Body of pancreas (tissue), 4 donors: ENCODE results near the gene MICOS13. TPM values are rescaled to one million over a fixed set of nuclear protein-coding genes. Genes with fewer than 3 reads are reported as not detected.
A peak's percentile ranks its signal among the peaks of the same experiment; 100 is the strongest.
"Not testable (repeated sequence)": the region's sequence is repeated elsewhere in the genome, so short reads cannot be mapped to it uniquely, and the experiment has no call there.

Experiments
- ATAC-seq: fragments of 150-250 bp; one replicate; pipeline ENCODE4 v1.9.1; 2016
- DNase-seq, 4 donors: peaks; one replicate each; pipeline ENCODE4 v3.0.0-alpha.2; 2019
- H3K27ac ChIP-seq, 4 donors: fragments of 200-600 bp; sonication (generic); 1 replicate in 3 of 4; 2 replicates in 1 of 4; pipeline versions ENCODE4 v1.5.1 to v1.6.1; 2016 to 2019; ENCODE audit warnings: mild to moderate bottlenecking in 1 of 4, mixed read lengths in 1 of 4, moderate library complexity in 1 of 4
- H3K27me3 ChIP-seq, 2 donors: fragments of 200-600 bp; sonication (generic); one replicate each; pipeline ENCODE4 v1.6.0; 2016; ENCODE audit warnings: mild to moderate bottlenecking in 1 of 2
- H3K36me3 ChIP-seq, 2 donors: fragments of 200-600 bp; sonication (generic); replicated peaks in 1 of 2; 2 replicates each; pipeline ENCODE4 v1.5.1; 2016; ENCODE audit warnings: low read depth in 2 of 2; ENCODE audit not compliant: insufficient read depth in 1 of 2
- H3K4me1 ChIP-seq: fragments of 200-600 bp; sonication (generic); one replicate; pipeline ENCODE4 v1.6.0; 2016
- H3K4me3 ChIP-seq, 2 donors: fragments of 200-600 bp; sonication (generic); 1 replicate in 1 of 2; 2 replicates in 1 of 2; pipeline ENCODE4 v1.5.1; 2016 to 2019
- H3K9me3 ChIP-seq, 3 donors: fragments of 200-600 bp; sonication (generic); 1 replicate in 2 of 3; 2 replicates in 1 of 3; pipeline ENCODE4 v1.5.1; 2016
- CTCF ChIP-seq, 7 experiments: fragments of 450-650 bp in 4 of 7; fragments of 200-600 bp in 3 of 7; sonication (generic) in 3 of 7; IDR thresholded peaks; one replicate each; pipeline ENCODE4 v1.5.1; 2016 to 2019; ENCODE audit warnings: antibody characterized with exemption in 7 of 7
- POLR2A ChIP-seq, 3 donors: fragments of 450-650 bp; IDR thresholded peaks; one replicate each; pipeline ENCODE4 v1.6.1; 2016; ENCODE audit warnings: antibody characterized with exemption in 3 of 3, mild to moderate bottlenecking in 2 of 3
- WGBS, 2 donors: methylation state at CpG; one replicate each; pipeline ENCODE4 v1.1.5; 2017; 5-methylcytosine and 5-hydroxymethylcytosine counted together
- intact Hi-C: fragments of 100-400 bp; cut with DNase I; formaldehyde crosslinking; loops from one replicate; pipeline ENCODE4 v1.15.1; 2023
- total RNA-seq, 2 donors: library from RNA; depleted of rRNA; stranded (reverse); fragments of >200 nt; gene quantifications; one replicate each; pipeline ENCODE4 v1.1.0, GENCODE V29; 2016

MICOS13 gene
- total RNA-seq, 2 donors from 2014 or later = 14.5 to 14.8 TPM

GRCh38 chr19:5692723-5693194 lies 12.4 kb upstream of the MICOS13 start:
- Histone ChIP-seq H3K4me1 (peaks cover 24% of the 10 kb centered on the region), H3K9me3 (no peaks in the 10 kb centered on the region), H3K27me3 (no peaks in the 10 kb centered on the region), H3K27ac (no peak overlapping the region), H3K36me3 (peaks cover 0 to 12% of the 10 kb centered on the region in 2 donors), H3K4me3 (no peak overlapping the region)
- 60 to 88% methylated on average over 2 to 7 of the region's 7 CpGs for WGBS, 2 donors
- intact Hi-C loops = no loop called here
- ATAC-seq (no peak), DNase-seq (no peak)
- TF ChIP-seq POLR2A (IDR thresholded peaks at IDR 0.05) (no peak), CTCF (IDR thresholded peaks at IDR 0.05) (no peak)

DNA sequence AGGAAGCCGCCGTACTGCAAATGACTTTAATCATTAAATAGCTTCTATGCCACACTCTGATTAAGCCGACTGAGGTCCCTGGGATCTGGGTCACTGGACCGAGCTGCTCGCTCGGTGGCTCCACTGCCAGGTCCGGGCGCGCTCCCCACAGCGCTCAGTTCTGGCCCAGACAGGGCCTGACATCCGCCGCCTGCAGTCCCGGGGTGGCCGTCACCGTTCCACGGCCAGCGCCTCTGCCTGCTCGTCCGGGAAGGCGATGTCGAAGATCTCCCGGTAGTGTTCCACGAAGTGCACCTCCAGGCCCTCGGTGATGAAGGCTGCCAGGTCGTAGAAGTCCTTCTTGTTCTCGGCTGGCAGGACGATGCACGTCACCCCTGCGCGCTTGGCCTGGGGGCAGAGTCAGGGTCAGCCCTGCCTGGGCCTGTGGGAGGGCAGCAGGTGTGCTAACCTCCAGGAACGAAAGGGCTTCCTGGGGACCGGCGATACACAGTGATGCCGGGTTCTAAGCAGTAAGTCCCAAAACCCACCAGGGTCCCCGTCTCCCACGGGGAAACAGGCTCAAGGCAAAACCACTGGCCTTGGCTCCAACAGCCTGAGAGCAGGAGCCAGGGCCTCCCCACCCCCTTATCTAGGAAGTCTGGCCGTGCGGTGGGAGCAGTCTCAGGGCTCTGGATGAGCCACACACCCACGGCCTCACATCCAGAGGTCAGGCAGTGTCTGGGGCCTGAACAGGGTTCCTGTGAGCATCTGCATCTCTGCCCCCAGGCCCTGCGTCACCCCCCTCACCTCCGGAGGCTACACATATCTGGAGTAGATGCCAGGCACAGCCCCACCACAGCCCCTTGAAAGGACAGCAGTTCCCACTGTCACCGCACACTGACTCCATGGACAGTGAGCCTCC lies 11.8 kb upstream of the MICOS13 start:
- Histone ChIP-seq H3K36me3 (peaks cover 0 to 12% of the 10 kb centered on the region in 2 donors), H3K27ac (peak overlapping the region in 3 of 4 donors; percentile 91 to 94 (median 94)), H3K27me3 (no peaks in the 10 kb centered on the region), H3K4me3 (no peak overlapping the region), H3K9me3 (no peaks in the 10 kb centered on the region), H3K4me1 (peaks cover 31% of the 10 kb centered on the region)
- 45% methylated on average over 42 of the region's 42 CpGs; no CpG with 5 or more reads in 1 of the 2 donors for WGBS, 2 donors
- intact Hi-C loops = no loop called here
- ATAC-seq (no peak), DNase-seq (no peak)
- TF ChIP-seq POLR2A (IDR thresholded peaks at IDR 0.05) (no peak), CTCF (IDR thresholded peaks at IDR 0.05) (no peak)

GRCh38 chr19:5690955-5691821 lies 10.9 kb upstream of the MICOS13 start:
- peak; percentile 63 to 74 (median 70) for DNase-seq
- Histone ChIP-seq H3K27me3 (no peaks in the 10 kb centered on the region), H3K4me3 (peak overlapping the region; percentile 59 to 100), H3K36me3 (peaks cover 0 to 12% of the 10 kb centered on the region in 2 donors), H3K27ac (peak overlapping the region; percentile 88 to 94 (median 92)), H3K9me3 (no peaks in the 10 kb centered on the region), H3K4me1 (peaks cover 39% of the 10 kb centered on the region)
- intact Hi-C loops = no loop called here
- TF ChIP-seq POLR2A (IDR thresholded peaks at IDR 0.05) = no peak
- no peak for TF ChIP-seq CTCF (IDR thresholded peaks at IDR 0.05)
- ATAC-seq = no peak
- WGBS, 2 donors = 2 to 3% methylated on average over 15 to 54 of the region's 54 CpGs

DNA sequence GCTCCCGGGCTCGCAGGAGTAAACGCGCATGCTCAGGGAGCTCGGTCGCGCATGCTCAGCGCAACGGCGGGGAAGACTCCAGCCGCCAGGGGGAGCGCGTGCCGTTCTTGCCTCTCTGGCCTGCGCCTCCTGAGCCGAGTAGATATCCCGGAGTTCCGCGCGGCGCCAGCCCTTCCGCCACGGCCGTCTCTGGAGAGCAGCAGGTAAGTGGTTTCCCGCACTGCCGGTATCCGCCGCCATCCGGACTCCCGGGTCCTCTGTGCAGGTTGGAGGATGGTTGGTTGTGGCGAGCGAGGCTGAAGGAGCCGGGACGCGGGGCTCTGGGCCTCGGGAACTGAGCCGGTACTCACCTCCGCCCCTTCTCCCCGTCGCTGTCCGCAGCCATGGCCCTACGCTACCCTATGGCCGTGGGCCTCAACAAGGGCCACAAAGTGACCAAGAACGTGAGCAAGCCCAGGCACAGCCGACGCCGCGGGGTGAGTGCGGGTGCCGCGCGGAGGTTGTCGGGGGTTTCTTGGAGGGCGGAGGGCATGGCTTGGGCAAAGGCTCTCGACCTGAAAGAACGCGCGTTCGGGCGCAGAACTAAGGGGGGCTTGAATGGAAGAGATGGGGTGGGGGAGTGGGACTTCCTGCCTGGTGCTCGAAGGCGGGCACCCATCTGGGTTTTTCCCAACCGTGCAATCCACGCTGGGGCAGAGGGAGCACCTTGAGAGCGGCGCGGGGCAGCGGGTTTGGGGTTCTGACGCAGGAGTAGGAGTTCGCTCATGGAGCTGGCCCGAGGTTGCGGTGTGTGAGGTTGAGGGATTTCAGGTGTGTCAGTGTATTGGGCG lies 10.0 kb upstream of the MICOS13 start, which contains the start of gene RPL36:
TSS of gene RPL36 (plus strand) at position 171 of the 830 bp plus-strand sequence. CDS start at position 384, 213 bp downstream.
- peaks cover 0 to 12% of the 10 kb centered on the region in 2 donors for H3K36me3 ChIP-seq
- ATAC-seq (peak; percentile 77), DNase-seq (peak; percentile 98 to 99 (median 98))
- H3K9me3 ChIP-seq = no peaks in the 10 kb centered on the region
- H3K4me1 ChIP-seq = peaks cover 40% of the 10 kb centered on the region
- peak within 1 kb of the TSS; percentile 88 to 94 (median 92) for H3K27ac ChIP-seq
- TF ChIP-seq CTCF (IDR thresholded peaks at IDR 0.05) = peak; percentile 91 to 100 (median 99)
- TF ChIP-seq POLR2A (IDR thresholded peaks at IDR 0.05) = peak; percentile 91 to 99 (median 98)
- WGBS, 2 donors = 0 to 5% methylated on average over 24 to 73 of the region's 73 CpGs
- peak within 1 kb of the TSS; percentile 59 to 100 for H3K4me3 ChIP-seq
- intact Hi-C loops = no loop called here
- H3K27me3 ChIP-seq = no peaks in the 10 kb centered on the region

DNA sequence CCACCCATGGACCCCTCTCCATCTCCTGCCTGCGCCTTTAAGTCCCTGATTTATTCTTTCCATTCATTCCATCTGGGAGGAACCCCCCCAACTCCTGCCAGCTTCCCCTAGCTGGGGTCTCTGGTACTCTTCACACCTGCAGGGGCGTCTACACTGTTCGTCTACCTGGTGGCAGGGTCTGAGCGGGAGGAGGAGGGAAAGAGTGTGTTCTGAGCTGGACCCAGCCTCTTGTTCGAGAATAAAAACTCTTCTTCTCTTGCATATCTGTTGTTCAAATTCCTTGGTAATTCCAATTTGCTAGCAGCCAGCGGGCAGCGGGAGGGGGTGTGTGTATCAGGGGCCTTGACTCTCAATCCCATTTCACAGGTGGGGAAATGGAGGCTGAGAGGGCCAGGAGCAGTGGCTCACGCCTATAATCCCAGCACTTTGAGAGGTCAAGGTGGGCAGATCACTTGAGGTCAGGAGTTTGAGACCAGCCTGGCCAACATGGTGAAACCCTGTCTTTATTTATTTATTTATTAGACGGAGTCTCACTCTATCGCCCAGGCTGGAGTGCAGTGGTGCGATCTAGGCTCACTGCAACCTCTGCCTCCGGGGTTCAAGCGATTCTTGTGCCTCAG lies 8.1 kb upstream of the MICOS13 start:
- H3K27me3 ChIP-seq, H3K27ac ChIP-seq, ATAC-seq, H3K36me3 ChIP-seq, DNase-seq, H3K4me3 ChIP-seq, H3K9me3 ChIP-seq, intact Hi-C loops: not testable (repeated sequence)
- 92 to 95% methylated on average over 12 to 13 of the region's 13 CpGs for WGBS, 2 donors
- peaks cover 40% of the 10 kb centered on the region for H3K4me1 ChIP-seq
